ENCODE data around the gene AMN.

Gene AMN

DNA sequence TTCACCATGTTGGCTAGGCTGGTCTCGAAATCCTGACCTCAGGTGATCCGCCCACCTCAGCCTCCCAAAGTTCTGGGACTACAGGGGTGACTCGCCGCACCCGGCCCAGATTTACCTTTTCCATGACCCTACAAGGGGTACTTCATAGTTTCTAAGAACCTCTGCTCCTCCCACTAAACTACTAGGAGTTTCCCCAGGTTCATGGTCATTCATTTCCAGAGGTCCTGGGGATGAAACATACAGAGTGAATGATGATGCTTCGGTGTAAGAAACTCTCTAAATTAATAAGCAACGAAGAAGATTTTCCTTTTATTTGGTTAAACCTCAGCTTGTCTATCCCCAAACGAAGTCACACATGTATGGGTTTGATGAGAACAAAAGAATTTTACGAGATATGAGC, 56.9 kb downstream of the AMN start:
- DNase-seq (ENCODE audit: low read depth in 1 of 2, low spot score in 1 of 2), result no peak
- no peak for TF ChIP-seq JUND (IDR thresholded peaks at IDR 0.05; ENCODE audit: low read depth)
- in situ Hi-C loops (cut with HindIII; ENCODE audit: low pct_unique_long_range_greater_than_20kb, low sequenced_read_pairs), result no loop called here

- DNase-seq (ENCODE audit: low read depth in 1 of 2, low spot score in 1 of 2), result no peak
- in situ Hi-C loops (cut with HindIII; ENCODE audit: low pct_unique_long_range_greater_than_20kb, low sequenced_read_pairs), result no loop called here
- TF ChIP-seq JUND (IDR thresholded peaks at IDR 0.05; ENCODE audit: low read depth), result no peak
These were observed 57.9 kb downstream of the AMN start for GRCh38 chr14:102980409-102980810.
